ENCODE data around the gene PLA2R1. TPM values are rescaled to one million over a fixed set of nuclear protein-coding genes. Genes with fewer than 3 reads are reported as not detected.

Gene PLA2R1
- total and polyA plus RNA-seq, 7 experiments from 2014 or later = not detected

DNA sequence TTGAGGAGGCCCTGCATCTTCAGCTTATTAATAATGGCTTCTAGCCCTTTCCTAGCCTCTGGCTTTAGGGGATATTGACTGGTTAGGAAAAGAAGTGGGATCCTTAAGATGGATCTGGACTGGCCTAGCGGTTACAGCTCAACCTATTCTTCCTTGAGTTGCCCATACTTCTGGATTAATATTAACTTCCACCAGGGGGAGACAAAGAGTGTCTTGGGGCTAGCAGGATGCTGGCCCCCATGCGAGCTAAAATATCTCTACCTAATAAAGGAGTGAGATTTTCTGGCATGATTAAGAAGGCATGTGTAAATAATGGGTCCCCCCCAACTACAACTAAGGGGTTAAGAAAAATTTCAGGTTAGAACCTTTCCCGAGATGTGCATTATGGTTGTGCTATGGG is 23.2 kb upstream of the PLA2R1 start:
- peaks cover 12 to 58% (median 13%) of the 10 kb centered on the region in 3 experiments for H3K9me3 ChIP-seq (ENCODE audit: control insufficient read depth in 2 of 3, low read length in 3 of 3)
- no peak for DNase-seq
- H3K4me3 Mint-ChIP-seq = no peak overlapping the region
- POLR2A ChIA-PET = no interaction called here
- H3K36me3 Mint-ChIP-seq = peaks cover 0 to 16% (median 4%) of the 10 kb centered on the region in 5 donors
- no peak for ATAC-seq
- intact Hi-C loops (cut with micrococcal nuclease) = no loop called here
- H3K4me3 ChIP-seq (ENCODE audit: low read length) = no peak overlapping the region
- no peaks in the 10 kb centered on the region for H3K4me1 Mint-ChIP-seq
- H3K36me3 ChIP-seq (ENCODE audit: control insufficient read depth in 2 of 3, insufficient read depth in 3 of 3, low read length in 3 of 3) = no peaks in the 10 kb centered on the region
- no peaks in the 10 kb centered on the region for H3K4me1 ChIP-seq (ENCODE audit: control insufficient read depth in 2 of 2, insufficient read depth in 2 of 2, low read length in 2 of 2)
- no peak overlapping the region for H3K27ac Mint-ChIP-seq
- H3K27me3 Mint-ChIP-seq = peaks cover 0 to 11% (median 7%) of the 10 kb centered on the region in 5 donors
- CTCF ChIA-PET = no interaction called here
- H3K9me3 Mint-ChIP-seq = peaks cover 10 to 85% (median 50%) of the 10 kb centered on the region in 11 donors
- H3K27ac ChIP-seq (ENCODE audit: low read depth, low read length) = no peak overlapping the region
- H3K27me3 ChIP-seq (ENCODE audit: control insufficient read depth in 2 of 2, insufficient read depth in 2 of 2, low read length in 2 of 2) = no peaks in the 10 kb centered on the region

DNA sequence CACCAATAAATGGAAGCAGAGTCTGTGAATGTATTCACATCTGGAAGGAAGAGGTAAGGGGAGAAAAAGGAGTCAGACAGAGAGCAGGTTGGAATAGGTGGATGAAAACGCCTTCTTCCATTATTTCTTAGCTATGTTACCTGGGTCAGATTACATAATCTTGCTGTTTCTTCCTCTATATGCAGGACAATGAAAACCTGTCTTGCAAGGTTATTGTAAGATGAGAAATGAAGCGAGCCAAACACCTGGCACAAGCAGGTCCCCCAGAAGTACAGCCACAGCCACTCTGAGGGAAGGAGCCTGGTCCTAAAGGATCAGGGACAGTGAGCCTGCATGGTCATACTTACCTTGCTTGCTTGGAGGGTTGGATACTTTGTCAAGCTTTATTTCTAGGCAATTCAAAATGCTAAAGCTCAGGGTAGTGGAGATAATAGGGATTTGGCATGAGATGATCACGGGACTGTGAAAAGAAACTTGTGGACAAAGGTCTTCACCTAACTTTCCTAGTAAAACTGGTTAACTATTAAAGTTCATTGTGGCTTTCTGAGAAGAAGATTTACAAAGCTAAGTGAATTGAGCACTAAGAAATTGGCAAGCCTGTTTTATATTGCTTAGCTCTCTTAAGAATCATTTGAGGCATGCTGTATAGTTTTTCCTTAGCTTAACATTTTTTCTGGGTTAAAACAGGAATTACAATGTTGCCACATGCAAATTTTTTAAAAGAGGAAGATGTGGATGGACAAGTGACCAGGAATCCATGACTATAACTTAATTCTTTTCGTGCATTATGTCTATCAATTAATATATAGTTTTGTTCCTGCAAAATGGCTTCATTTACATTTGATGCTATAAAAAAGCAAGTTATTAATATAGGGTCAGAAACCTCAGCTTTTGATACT is 15.7 kb upstream of the PLA2R1 start:
- H3K4me1 ChIP-seq (ENCODE audit: control insufficient read depth in 2 of 2, insufficient read depth in 2 of 2, low read length in 2 of 2) = no peaks in the 10 kb centered on the region
- H3K27me3 ChIP-seq (ENCODE audit: control insufficient read depth in 2 of 2, insufficient read depth in 2 of 2, low read length in 2 of 2) = peaks cover 2% of the 10 kb centered on the region in 2 donors
- H3K27me3 Mint-ChIP-seq = peaks cover 0 to 13% (median 6%) of the 10 kb centered on the region in 5 donors
- no peaks in the 10 kb centered on the region for H3K9me3 ChIP-seq (ENCODE audit: control insufficient read depth in 2 of 3, low read length in 3 of 3)
- intact Hi-C loops (cut with micrococcal nuclease) = no loop called here
- H3K27ac ChIP-seq (ENCODE audit: low read depth, low read length) = no peak overlapping the region
- H3K4me3 Mint-ChIP-seq = no peak overlapping the region
- no peaks in the 10 kb centered on the region for H3K36me3 ChIP-seq (ENCODE audit: control insufficient read depth in 2 of 3, insufficient read depth in 3 of 3, low read length in 3 of 3)
- POLR2A ChIA-PET = interaction anchor here (0.6 kb wide), 1 partner anchor 1194 kb away, joined by 3 read pairs; no protein-coding TSS in a partner anchor
- no peak for DNase-seq
- no peak overlapping the region for H3K4me3 ChIP-seq (ENCODE audit: low read length)
- no peak overlapping the region for H3K27ac Mint-ChIP-seq
- H3K4me1 Mint-ChIP-seq = peaks cover 0 to 4% (median 0%) of the 10 kb centered on the region in 7 donors
- CTCF ChIA-PET = no interaction called here
- H3K36me3 Mint-ChIP-seq = peaks cover 0 to 4% (median 0%) of the 10 kb centered on the region in 5 donors
- H3K9me3 Mint-ChIP-seq = peaks cover 0 to 17% (median 4%) of the 10 kb centered on the region in 11 donors
- ATAC-seq = no peak

DNA sequence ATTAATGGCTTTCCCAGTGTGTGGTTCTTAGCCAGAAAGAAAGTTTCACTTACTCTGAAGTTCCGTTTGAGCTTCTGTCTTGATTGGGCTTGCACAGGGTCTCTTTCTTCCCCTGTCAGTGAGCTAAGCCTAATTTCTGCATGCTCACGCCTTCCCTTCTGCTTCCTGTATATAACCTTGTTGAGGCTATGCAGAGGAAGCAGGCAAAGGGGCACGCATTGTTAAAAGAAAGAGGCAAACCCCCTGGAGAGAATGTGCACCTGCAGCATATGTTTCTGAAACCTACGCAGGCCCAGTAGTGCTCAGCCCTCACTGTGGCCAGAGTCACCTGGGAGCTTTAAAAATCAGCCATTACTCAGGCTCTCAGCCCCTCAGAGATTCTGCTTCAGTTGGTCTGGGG is 14.5 kb upstream of the PLA2R1 start:
- ChIA-PET CTCF (no interaction called here), POLR2A (no interaction called here)
- Histone ChIP-seq H3K9me3 (ENCODE audit: control insufficient read depth in 2 of 3, low read length in 3 of 3) (no peaks in the 10 kb centered on the region), H3K27me3 (ENCODE audit: control insufficient read depth in 2 of 2, insufficient read depth in 2 of 2, low read length in 2 of 2) (peaks cover 2% of the 10 kb centered on the region in 2 donors), H3K36me3 (ENCODE audit: control insufficient read depth in 2 of 3, insufficient read depth in 3 of 3, low read length in 3 of 3) (no peaks in the 10 kb centered on the region), H3K27ac (ENCODE audit: low read depth, low read length) (no peak overlapping the region), H3K4me1 (ENCODE audit: control insufficient read depth in 2 of 2, insufficient read depth in 2 of 2, low read length in 2 of 2) (no peaks in the 10 kb centered on the region), H3K4me3 (ENCODE audit: low read length) (no peak overlapping the region)
- Mint-ChIP-seq H3K27me3 (peaks cover 0 to 10% (median 5%) of the 10 kb centered on the region in 5 donors), H3K9me3 (peaks cover 0 to 10% (median 3%) of the 10 kb centered on the region in 11 donors), H3K27ac (no peak overlapping the region), H3K36me3 (no peaks in the 10 kb centered on the region), H3K4me3 (no peak overlapping the region), H3K4me1 (peaks cover 0 to 4% (median 0%) of the 10 kb centered on the region in 7 donors)
- DNase-seq (no peak), ATAC-seq (peak; percentile 16)
- intact Hi-C loops (cut with micrococcal nuclease) = no loop called here

DNA sequence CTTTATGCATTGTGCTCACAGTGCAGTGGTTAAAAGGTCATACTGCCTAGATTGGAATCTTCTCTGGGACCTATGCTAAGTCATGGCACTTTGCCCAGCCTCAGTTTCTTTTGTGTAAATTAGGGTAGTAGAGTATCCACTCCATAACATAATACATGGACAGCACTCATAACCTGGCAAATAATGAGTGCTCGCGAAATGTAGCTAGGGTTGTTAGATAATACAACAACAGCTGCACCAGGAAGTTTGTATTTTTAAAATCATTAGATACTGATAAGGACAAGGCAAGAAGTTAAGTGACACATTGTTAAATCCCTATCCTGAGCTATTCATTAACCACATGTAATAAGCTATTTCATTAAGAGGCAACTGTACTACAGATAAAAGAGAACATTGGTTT is 13.8 kb upstream of the PLA2R1 start:
- Histone ChIP-seq H3K4me1 (ENCODE audit: control insufficient read depth in 2 of 2, insufficient read depth in 2 of 2, low read length in 2 of 2) (no peaks in the 10 kb centered on the region), H3K9me3 (ENCODE audit: control insufficient read depth in 2 of 3, low read length in 3 of 3) (no peaks in the 10 kb centered on the region), H3K4me3 (ENCODE audit: low read length) (no peak overlapping the region), H3K27ac (ENCODE audit: low read depth, low read length) (no peak overlapping the region), H3K27me3 (ENCODE audit: control insufficient read depth in 2 of 2, insufficient read depth in 2 of 2, low read length in 2 of 2) (peaks cover 2% of the 10 kb centered on the region in 2 donors), H3K36me3 (ENCODE audit: control insufficient read depth in 2 of 3, insufficient read depth in 3 of 3, low read length in 3 of 3) (no peaks in the 10 kb centered on the region)
- Mint-ChIP-seq H3K36me3 (no peaks in the 10 kb centered on the region), H3K9me3 (peaks cover 0 to 10% (median 3%) of the 10 kb centered on the region in 11 donors), H3K27me3 (peaks cover 5 to 15% (median 6%) of the 10 kb centered on the region in 5 donors), H3K4me1 (peaks cover 0 to 4% (median 0%) of the 10 kb centered on the region in 7 donors), H3K27ac (no peak overlapping the region), H3K4me3 (no peak overlapping the region)
- no peak for DNase-seq
- CTCF ChIA-PET = no interaction called here
- POLR2A ChIA-PET = interaction anchor here (0.5 kb wide), 1 partner anchor 19 kb away, joined by 3 read pairs; no protein-coding TSS in a partner anchor
- intact Hi-C loops (cut with micrococcal nuclease) = no loop called here
- no peak for ATAC-seq

DNA sequence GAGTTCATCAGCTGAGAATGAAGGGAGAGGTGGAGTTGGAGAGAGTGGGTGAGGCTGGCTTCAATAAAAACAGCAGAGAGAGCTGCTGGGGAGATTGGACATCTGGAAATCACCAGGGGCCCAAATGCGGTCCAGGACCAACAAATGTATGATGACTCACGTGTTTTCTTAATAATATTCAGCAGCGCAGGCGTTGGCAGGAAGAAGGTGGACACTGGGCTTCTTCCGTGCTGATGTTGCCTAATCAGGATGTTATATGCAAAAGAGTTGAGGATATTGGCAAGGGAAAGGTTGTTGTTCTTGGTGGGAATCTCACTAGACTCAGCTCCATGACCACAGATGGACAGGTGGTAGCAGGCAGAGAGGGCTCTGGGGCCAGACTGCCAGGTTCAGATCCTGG is 12.8 kb upstream of the PLA2R1 start:
- CTCF ChIA-PET = no interaction called here

DNA sequence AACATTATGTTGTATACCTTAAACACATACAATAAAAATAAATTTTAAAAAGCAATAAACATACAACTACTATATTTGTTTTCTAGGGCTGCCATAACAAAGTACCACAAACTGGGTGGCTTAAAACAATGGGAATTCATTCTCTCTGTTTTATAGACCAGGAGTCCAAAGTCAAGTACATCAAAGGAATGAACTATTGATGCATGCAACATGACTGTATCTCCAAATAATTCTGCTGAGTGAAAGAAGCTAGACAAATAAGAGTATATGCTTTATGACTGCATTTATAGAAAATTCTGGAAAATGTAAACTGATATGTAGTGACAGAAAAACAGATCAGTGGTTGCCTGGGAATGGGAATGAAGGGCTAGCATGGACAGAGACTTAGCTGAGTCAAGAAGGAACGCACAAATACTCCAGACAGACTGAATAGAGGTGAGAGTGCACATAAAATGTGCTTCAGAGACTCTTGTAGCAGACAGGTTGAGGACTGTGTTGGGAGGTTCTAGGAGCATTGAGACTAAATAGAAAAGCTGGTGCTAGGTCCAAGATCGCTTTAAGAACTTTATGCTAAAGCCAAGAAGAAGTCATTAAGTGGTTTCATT is 11.0 kb upstream of the PLA2R1 start:
- Mint-ChIP-seq H3K36me3 (no peaks in the 10 kb centered on the region), H3K9me3 (peaks cover 0 to 4% (median 0%) of the 10 kb centered on the region in 11 donors), H3K27me3 (peaks cover 0 to 15% (median 9%) of the 10 kb centered on the region in 5 donors), H3K4me3 (no peak overlapping the region), H3K27ac (no peak overlapping the region), H3K4me1 (peaks cover 0 to 4% (median 0%) of the 10 kb centered on the region in 7 donors)
- no peaks in the 10 kb centered on the region for H3K9me3 ChIP-seq (ENCODE audit: control insufficient read depth in 2 of 3, low read length in 3 of 3)
- no peak for ATAC-seq
- ChIA-PET POLR2A (no interaction called here), CTCF (no interaction called here)
- no peak overlapping the region for H3K27ac ChIP-seq (ENCODE audit: low read depth, low read length)
- DNase-seq = no peak
- intact Hi-C loops (cut with micrococcal nuclease) = no loop called here
- no peaks in the 10 kb centered on the region for H3K4me1 ChIP-seq (ENCODE audit: control insufficient read depth in 2 of 2, insufficient read depth in 2 of 2, low read length in 2 of 2)
- H3K27me3 ChIP-seq (ENCODE audit: control insufficient read depth in 2 of 2, insufficient read depth in 2 of 2, low read length in 2 of 2) = peaks cover 2% of the 10 kb centered on the region in 2 donors
- H3K4me3 ChIP-seq (ENCODE audit: low read length) = no peak overlapping the region
- no peaks in the 10 kb centered on the region for H3K36me3 ChIP-seq (ENCODE audit: control insufficient read depth in 2 of 3, insufficient read depth in 3 of 3, low read length in 3 of 3)

More for the DNA sequence above, 12.8 kb upstream of the PLA2R1 start:
- Histone ChIP-seq H3K36me3 (ENCODE audit: control insufficient read depth in 2 of 3, insufficient read depth in 3 of 3, low read length in 3 of 3) (no peaks in the 10 kb centered on the region), H3K4me1 (ENCODE audit: control insufficient read depth in 2 of 2, insufficient read depth in 2 of 2, low read length in 2 of 2) (no peaks in the 10 kb centered on the region), H3K27ac (ENCODE audit: low read depth, low read length) (no peak overlapping the region), H3K4me3 (ENCODE audit: low read length) (no peak overlapping the region), H3K27me3 (ENCODE audit: control insufficient read depth in 2 of 2, insufficient read depth in 2 of 2, low read length in 2 of 2) (peaks cover 2% of the 10 kb centered on the region in 2 donors), H3K9me3 (ENCODE audit: control insufficient read depth in 2 of 3, low read length in 3 of 3) (no peaks in the 10 kb centered on the region)
- H3K4me3 Mint-ChIP-seq = no peak overlapping the region
- H3K27ac Mint-ChIP-seq = no peak overlapping the region
- POLR2A ChIA-PET = no interaction called here
- H3K4me1 Mint-ChIP-seq = peaks cover 0 to 4% (median 0%) of the 10 kb centered on the region in 7 donors
- no peaks in the 10 kb centered on the region for H3K36me3 Mint-ChIP-seq
- peaks cover 0 to 3% (median 0%) of the 10 kb centered on the region in 11 donors for H3K9me3 Mint-ChIP-seq
- peaks cover 0 to 15% (median 9%) of the 10 kb centered on the region in 5 donors for H3K27me3 Mint-ChIP-seq
- DNase-seq (no peak), ATAC-seq (no peak)
- intact Hi-C loops (cut with micrococcal nuclease) = no loop called here

Data from naive thymus-derived CD4-positive, alpha-beta T cell (primary cell).